Immature natural killer cell (primary cell): ENCODE data around the gene PRR5. TPM values are rescaled to one million over a fixed set of nuclear protein-coding genes. Genes with fewer than 3 reads are reported as not detected.

Experiments used
- DNase-seq, 3 donors: peaks; one replicate each; pipeline ENCODE4 v3.0.0; 2022; ENCODE audit warnings: mixed read lengths in 1 of 3
- H3K27ac Mint-ChIP-seq, 6 donors: one replicate each; pipeline ENCODE4 v1.8.0; 2020; ENCODE audit warnings: mixed read lengths in 6 of 6, mild to moderate bottlenecking in 5 of 6, inconsistent platforms in 4 of 6, moderate library complexity in 3 of 6
- H3K27me3 Mint-ChIP-seq, 3 donors: one replicate each; pipeline ENCODE4 v1.8.0; 2020 to 2021; ENCODE audit warnings: low read depth in 3 of 3, mild to moderate bottlenecking in 3 of 3, mixed read lengths in 3 of 3, moderate library complexity in 3 of 3, inconsistent platforms in 1 of 3
- H3K36me3 Mint-ChIP-seq, 3 donors: one replicate each; pipeline ENCODE4 v1.8.0; 2020; ENCODE audit warnings: mixed read lengths in 3 of 3, inconsistent platforms in 2 of 3, mild to moderate bottlenecking in 2 of 3
- H3K4me1 Mint-ChIP-seq, 2 donors: one replicate each; pipeline ENCODE4 v1.8.0; 2020; ENCODE audit warnings: inconsistent platforms in 2 of 2, mild to moderate bottlenecking in 2 of 2, mixed read lengths in 2 of 2, moderate library complexity in 1 of 2
- H3K4me3 Mint-ChIP-seq, 5 donors: one replicate each; pipeline ENCODE4 v1.8.0; 2020; ENCODE audit warnings: mild to moderate bottlenecking in 5 of 5, mixed read lengths in 5 of 5, inconsistent platforms in 3 of 5, moderate library complexity in 3 of 5
- H3K9me3 Mint-ChIP-seq, 6 donors: one replicate each; pipeline ENCODE4 v1.8.0; 2020; ENCODE audit warnings: mild to moderate bottlenecking in 6 of 6, mixed read lengths in 6 of 6, inconsistent platforms in 4 of 6, moderate library complexity in 3 of 6
- polyA plus RNA-seq, 3 donors: library from polyadenylated mRNA; unstranded; fragments of 300-500 nt; fragmentation: Illumina TruSeq; gene quantifications; one replicate each; pipeline ENCODE4 v1.2.3, GENCODE V29; 2021

The PRR5 gene
- polyA plus RNA-seq, 3 donors from 2014 or later = 102 to 168 (median 112) TPM

DNA sequence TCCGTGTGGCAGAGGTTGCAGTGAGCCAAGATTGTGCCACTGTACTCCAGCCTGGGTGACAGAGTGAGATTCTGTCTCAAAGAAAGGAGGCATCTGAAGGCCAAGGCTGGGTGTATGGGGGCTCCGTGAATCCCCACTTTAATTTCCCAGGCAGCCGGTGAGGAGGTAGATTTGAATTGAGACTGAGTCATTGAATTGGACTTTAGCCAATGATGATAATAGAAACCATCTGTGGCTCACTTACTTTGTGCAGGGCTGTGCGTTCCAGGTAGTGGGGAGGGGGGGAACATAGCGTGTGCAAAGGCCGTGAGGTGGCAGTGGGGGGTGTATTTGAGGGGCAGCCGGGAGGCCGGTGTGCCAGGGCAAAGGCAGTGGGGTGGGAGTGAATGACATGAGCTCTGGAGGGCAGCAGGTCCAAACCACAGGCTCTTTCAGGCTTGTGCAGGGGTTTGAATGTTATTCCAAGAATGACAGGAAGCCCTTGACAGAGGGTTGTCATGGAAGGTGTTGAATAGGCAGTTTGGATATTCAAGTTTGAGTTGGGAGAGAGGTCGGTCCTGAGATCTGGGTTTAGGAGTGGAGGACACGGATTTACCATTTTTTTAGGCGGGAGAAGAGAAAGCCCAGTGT, 56.5 kb downstream of the PRR5 start:
- Mint-ChIP-seq H3K36me3 (peaks cover 0 to 3% (median 0%) of the 10 kb centered on the region in 3 donors), H3K9me3 (peaks cover 0 to 1% (median 0%) of the 10 kb centered on the region in 6 donors), H3K27me3 (peaks cover 6 to 31% (median 6%) of the 10 kb centered on the region in 3 donors), H3K27ac (no peak overlapping the region), H3K4me1 (peaks cover 0 to under 1% of the 10 kb centered on the region in 2 donors), H3K4me3 (no peak overlapping the region)
- DNase-seq = no peak

GRCh38 chr22:44759001-44759400, 57.0 kb downstream of the PRR5 start:
- Mint-ChIP-seq H3K4me1 (no peaks in the 10 kb centered on the region), H3K4me3 (no peak overlapping the region), H3K27me3 (peaks cover 6 to 31% (median 6%) of the 10 kb centered on the region in 3 donors), H3K27ac (no peak overlapping the region), H3K9me3 (peaks cover 0 to 1% (median 0%) of the 10 kb centered on the region in 6 donors), H3K36me3 (peaks cover 0 to 3% (median 0%) of the 10 kb centered on the region in 3 donors)
- DNase-seq = no peak

- peaks cover 0 to 3% (median 0%) of the 10 kb centered on the region in 3 donors for H3K36me3 Mint-ChIP-seq
- no peak for DNase-seq
- no peaks in the 10 kb centered on the region for H3K4me1 Mint-ChIP-seq
- H3K27ac Mint-ChIP-seq = no peak overlapping the region
- no peak overlapping the region for H3K4me3 Mint-ChIP-seq
- peaks cover 2 to 24% (median 3%) of the 10 kb centered on the region in 3 donors for H3K27me3 Mint-ChIP-seq
- peaks cover 0 to 1% (median 0%) of the 10 kb centered on the region in 6 donors for H3K9me3 Mint-ChIP-seq
Observed at GRCh38 chr22:44759430-44760310, 57.7 kb downstream of the PRR5 start.

DNA sequence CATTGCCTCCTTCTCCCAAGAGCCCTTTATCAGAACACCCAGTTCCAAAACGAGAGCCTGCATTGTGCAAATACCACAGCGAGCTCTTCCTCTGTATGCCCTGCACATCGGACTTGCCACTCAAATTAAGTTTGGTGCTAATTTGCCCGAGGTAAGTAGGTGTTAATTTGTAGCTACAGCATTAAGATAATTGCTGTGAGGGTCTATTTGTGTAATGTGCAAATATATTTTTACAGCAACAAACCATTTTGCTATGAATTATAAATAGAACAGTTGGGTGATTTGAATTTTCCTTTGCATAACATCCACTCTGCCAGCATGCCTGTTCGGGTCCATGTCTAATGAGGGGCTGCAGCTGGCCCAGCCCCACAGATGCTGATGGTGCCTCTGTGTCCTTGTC, 58.5 kb downstream of the PRR5 start:
- peaks cover 1 to 16% (median 3%) of the 10 kb centered on the region in 3 donors for H3K27me3 Mint-ChIP-seq
- no peaks in the 10 kb centered on the region for H3K4me1 Mint-ChIP-seq
- H3K36me3 Mint-ChIP-seq = peaks cover 0 to 3% (median 0%) of the 10 kb centered on the region in 3 donors
- peaks cover 0 to 1% (median 0%) of the 10 kb centered on the region in 6 donors for H3K9me3 Mint-ChIP-seq
- no peak overlapping the region for H3K27ac Mint-ChIP-seq
- H3K4me3 Mint-ChIP-seq = no peak overlapping the region
- DNase-seq = no peak

GRCh38 chr22:44761025-44761424, 59.0 kb downstream of the PRR5 start:
- DNase-seq = no peak
- Mint-ChIP-seq H3K9me3 (peaks cover 0 to 1% (median 0%) of the 10 kb centered on the region in 6 donors), H3K4me3 (no peak overlapping the region), H3K4me1 (no peaks in the 10 kb centered on the region), H3K27ac (no peak overlapping the region), H3K36me3 (peaks cover 0 to 3% (median 0%) of the 10 kb centered on the region in 3 donors), H3K27me3 (peaks cover 1 to 13% (median 3%) of the 10 kb centered on the region in 3 donors)

GRCh38 chr22:44764373-44764772, 62.4 kb downstream of the PRR5 start:
- no peak overlapping the region for H3K4me3 Mint-ChIP-seq
- no peak overlapping the region for H3K27ac Mint-ChIP-seq
- H3K9me3 Mint-ChIP-seq = peaks cover 0 to 1% (median 0%) of the 10 kb centered on the region in 6 donors
- no peaks in the 10 kb centered on the region for H3K36me3 Mint-ChIP-seq
- peaks cover 2 to 3% (median 2%) of the 10 kb centered on the region in 3 donors for H3K27me3 Mint-ChIP-seq
- DNase-seq = no peak
- no peaks in the 10 kb centered on the region for H3K4me1 Mint-ChIP-seq

DNA sequence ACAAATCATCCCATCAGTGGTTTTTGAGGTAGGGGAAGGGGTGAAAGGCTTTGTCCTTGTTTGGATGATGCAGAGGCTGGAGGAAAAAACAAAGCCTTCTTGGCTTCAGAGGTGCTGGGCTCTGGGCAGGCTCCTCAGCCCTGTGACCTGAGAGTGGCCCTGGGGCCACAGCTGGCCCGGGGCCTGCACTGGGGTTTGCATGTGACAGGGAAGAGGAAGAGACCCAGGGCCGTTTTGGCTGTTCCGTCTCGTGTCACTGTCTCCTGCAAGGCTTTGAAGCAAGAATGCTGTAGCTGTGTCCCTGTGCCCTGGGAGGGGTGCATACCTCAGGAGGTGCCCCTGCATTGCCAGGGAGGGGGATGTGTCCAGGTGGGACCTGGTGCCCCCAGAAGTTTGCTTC, 63.0 kb downstream of the PRR5 start:
- Mint-ChIP-seq H3K4me1 (no peaks in the 10 kb centered on the region), H3K9me3 (peaks cover 0 to 1% (median 0%) of the 10 kb centered on the region in 6 donors), H3K36me3 (no peaks in the 10 kb centered on the region), H3K27me3 (peaks cover 2 to 3% (median 2%) of the 10 kb centered on the region in 3 donors), H3K27ac (no peak overlapping the region), H3K4me3 (no peak overlapping the region)
- DNase-seq = no peak

DNA sequence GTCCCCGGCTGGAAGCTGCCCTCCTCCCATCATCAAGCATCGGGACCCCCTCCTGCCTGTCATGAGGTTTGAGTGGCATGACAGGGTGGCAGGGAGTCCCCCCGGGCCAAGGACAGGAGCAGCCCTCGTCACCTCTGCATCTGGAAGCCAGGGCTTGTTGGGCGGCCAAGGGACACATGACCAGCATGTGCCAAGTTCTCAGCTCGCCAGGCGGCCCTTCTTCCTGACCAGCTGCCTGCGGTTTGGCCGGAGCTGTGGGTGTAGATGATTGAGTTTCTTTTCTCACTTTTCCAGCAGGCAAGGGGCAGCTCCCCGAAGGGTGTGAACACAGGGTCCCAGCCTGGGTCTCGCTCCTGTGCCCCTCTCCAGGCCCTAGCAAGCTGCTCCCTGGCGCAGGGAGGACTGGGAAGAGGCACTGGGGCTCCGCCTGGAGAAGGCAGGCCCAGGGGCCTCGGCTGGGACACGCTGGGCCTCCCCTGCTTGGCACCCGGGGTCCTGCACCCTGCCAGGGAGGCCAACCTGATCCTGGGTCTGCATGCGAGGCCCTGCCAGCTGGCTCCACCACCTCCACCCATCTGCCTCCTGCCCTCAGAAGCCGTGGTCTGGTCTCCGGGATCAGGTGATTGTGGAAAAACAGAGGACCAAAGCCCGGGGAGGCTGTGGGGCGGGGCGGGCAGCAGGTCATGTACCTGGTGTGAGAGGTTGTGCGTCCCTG, 63.7 kb downstream of the PRR5 start:
- peaks cover 0 to 1% (median 0%) of the 10 kb centered on the region in 6 donors for H3K9me3 Mint-ChIP-seq
- H3K36me3 Mint-ChIP-seq = no peaks in the 10 kb centered on the region
- no peaks in the 10 kb centered on the region for H3K4me1 Mint-ChIP-seq
- no peak for DNase-seq
- H3K4me3 Mint-ChIP-seq = no peak overlapping the region
- H3K27ac Mint-ChIP-seq = no peak overlapping the region
- H3K27me3 Mint-ChIP-seq = peaks cover 2 to 3% (median 2%) of the 10 kb centered on the region in 3 donors

DNA sequence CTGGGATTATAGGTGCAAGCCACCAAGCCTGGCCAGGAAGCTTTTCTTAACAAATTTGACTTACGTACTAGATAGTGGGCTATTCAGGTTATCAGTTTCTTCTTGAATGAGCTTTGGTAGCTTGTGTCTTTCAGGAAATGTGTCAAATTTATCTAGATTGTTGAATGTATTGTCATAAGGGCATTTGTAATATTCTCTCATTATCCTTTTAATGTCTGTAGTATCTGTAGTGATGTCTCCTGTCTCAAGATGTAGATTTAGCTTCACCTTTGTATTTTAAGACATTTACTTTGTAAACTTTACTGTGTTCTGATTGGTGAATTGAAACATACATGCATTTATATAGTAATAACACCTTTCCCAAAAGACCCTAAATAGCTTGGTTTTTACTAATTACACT, 71.1 kb downstream of the PRR5 start:
- H3K4me1 Mint-ChIP-seq = no peaks in the 10 kb centered on the region
- H3K9me3 Mint-ChIP-seq = peaks cover 0 to 11% (median under 1%) of the 10 kb centered on the region in 6 donors
- no peak overlapping the region for H3K27ac Mint-ChIP-seq
- H3K36me3 Mint-ChIP-seq = peaks cover 0 to 3% (median 0%) of the 10 kb centered on the region in 3 donors
- no peak for DNase-seq
- H3K27me3 Mint-ChIP-seq = peaks cover 0 to 3% (median 1%) of the 10 kb centered on the region in 3 donors
- no peak overlapping the region for H3K4me3 Mint-ChIP-seq

- DNase-seq = no peak
- Mint-ChIP-seq H3K4me3 (no peak overlapping the region), H3K4me1 (no peaks in the 10 kb centered on the region), H3K27ac (no peak overlapping the region), H3K27me3 (peaks cover 0 to 3% (median 0%) of the 10 kb centered on the region in 3 donors), H3K36me3 (peaks cover 0 to 4% (median 3%) of the 10 kb centered on the region in 3 donors), H3K9me3 (peaks cover 0 to 11% (median under 1%) of the 10 kb centered on the region in 6 donors)
Observed at GRCh38 chr22:44775862-44776261, 73.9 kb downstream of the PRR5 start.

DNA sequence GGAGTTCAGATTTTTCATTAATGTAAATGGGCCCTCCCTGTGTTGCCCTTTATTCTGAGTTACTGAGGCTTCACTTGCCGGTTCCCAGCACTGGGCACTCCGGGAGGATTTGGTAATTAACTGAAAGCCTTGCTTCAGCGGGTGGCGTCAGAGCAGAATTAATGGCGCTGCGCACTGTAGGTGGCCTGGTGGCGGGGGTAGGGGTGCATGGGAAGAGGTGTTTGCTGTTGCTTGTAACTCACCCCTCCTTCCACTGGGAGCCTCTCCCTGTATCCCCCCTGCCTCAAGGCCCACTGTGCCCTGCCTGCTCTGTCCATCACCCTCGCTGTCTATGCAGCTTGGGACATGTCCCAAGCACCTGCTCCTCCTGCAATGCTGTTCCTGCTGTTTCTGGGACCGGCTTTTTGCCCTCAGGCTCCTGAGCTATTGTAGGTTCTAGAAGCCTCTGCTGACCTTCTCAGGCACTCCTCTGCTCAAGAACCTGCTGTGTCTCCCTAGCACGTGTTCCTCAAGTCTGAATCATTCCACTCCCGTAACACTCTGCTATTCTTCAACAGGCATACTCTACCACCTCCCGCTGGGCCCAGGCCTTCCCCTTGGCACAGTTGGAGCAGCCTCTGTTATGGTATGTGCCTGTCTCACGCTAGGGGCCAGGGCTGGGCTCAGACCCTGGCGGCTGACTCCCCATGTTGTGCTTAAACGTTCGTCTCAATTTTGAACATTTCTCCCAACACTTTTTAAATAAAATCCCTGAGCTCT, 74.8 kb downstream of the PRR5 start:
- H3K27ac Mint-ChIP-seq = no peak overlapping the region
- peaks cover 0 to 4% (median 1%) of the 10 kb centered on the region in 3 donors for H3K36me3 Mint-ChIP-seq
- H3K4me1 Mint-ChIP-seq = no peaks in the 10 kb centered on the region

GRCh38 chr22:44777364-44777755, 75.4 kb downstream of the PRR5 start:
- no peak overlapping the region for H3K4me3 Mint-ChIP-seq
- H3K27me3 Mint-ChIP-seq = peaks cover 0 to 3% (median 2%) of the 10 kb centered on the region in 3 donors

More for the DNA sequence above, 74.8 kb downstream of the PRR5 start:
- Mint-ChIP-seq H3K9me3 (peaks cover 0 to 11% (median under 1%) of the 10 kb centered on the region in 6 donors), H3K27me3 (peaks cover 0 to 3% (median 2%) of the 10 kb centered on the region in 3 donors), H3K4me3 (no peak overlapping the region)
- DNase-seq = no peak

More at GRCh38 chr22:44777364-44777755, 75.4 kb downstream of the PRR5 start:
- Mint-ChIP-seq H3K27ac (no peak overlapping the region), H3K9me3 (peaks cover 0 to 11% (median under 1%) of the 10 kb centered on the region in 6 donors), H3K4me1 (no peaks in the 10 kb centered on the region), H3K36me3 (peaks cover 0 to 4% (median 0%) of the 10 kb centered on the region in 3 donors)
- DNase-seq = no peak
